ENCODE data around the gene AK5. TPM values are rescaled to one million over a fixed set of nuclear protein-coding genes. Genes with fewer than 3 reads are reported as not detected.

AK5 gene
- total RNA-seq, 1 experiment from 2014 or later: 3.0 TPM

- DNase-seq (ENCODE audit: low read depth, low spot score) (no peak), ATAC-seq (no peak)
- Histone ChIP-seq H3K27ac (ENCODE audit: low read length) (no peak overlapping the region), H3K36me3 (ENCODE audit: control insufficient read depth, insufficient read depth, low read length) (no peaks in the 10 kb centered on the region; the same call in 1 of the 2 replicates), H3K4me3 (ENCODE audit: low read depth in 2 of 2, low read length in 2 of 2) (no peak overlapping the region), H3K27me3 (ENCODE audit: control insufficient read depth, insufficient read depth, low read length) (no peaks in the 10 kb centered on the region), H3K9me3 (ENCODE audit: control insufficient read depth, insufficient read depth, low read depth, low read length) (no peaks in the 10 kb centered on the region), H3K4me1 (ENCODE audit: control insufficient read depth, insufficient read depth, low read length) (no peaks in the 10 kb centered on the region)
- in situ Hi-C loops (cut with HindIII; ENCODE audit: low pct_unique_long_range_greater_than_20kb, low sequenced_read_pairs) (no loop called here), intact Hi-C loops (cut with micrococcal nuclease; ENCODE audit: unreplicated experiment) (no loop called here)
- TF ChIP-seq SIN3A (IDR thresholded peaks at IDR 0.05; ENCODE audit: borderline replicate concordance, insufficient read depth, low read depth, low read length): no peak
- TF ChIP-seq CTCF (IDR thresholded peaks at IDR 0.05): no peak
- no TSS peak for BruUV-seq (replicated peaks)
- ChIA-PET CTCF (no interaction called here), POLR2A (no interaction called here)
Observed at GRCh38 chr1:77395051-77395450, 113.2 kb downstream of the AK5 start.

GRCh38 chr1:77398152-77398551, 116.3 kb downstream of the AK5 start:
- CTCF ChIA-PET: no interaction called here
- intact Hi-C loops (cut with micrococcal nuclease; ENCODE audit: unreplicated experiment): no loop called here
- no TSS peak for BruUV-seq (replicated peaks)
- Histone ChIP-seq H3K27me3 (ENCODE audit: control insufficient read depth, insufficient read depth, low read length) (no peaks in the 10 kb centered on the region), H3K27ac (ENCODE audit: low read length) (no peak overlapping the region), H3K4me1 (ENCODE audit: control insufficient read depth, insufficient read depth, low read length) (no peaks in the 10 kb centered on the region), H3K36me3 (ENCODE audit: control insufficient read depth, insufficient read depth, low read length) (no peaks in the 10 kb centered on the region), H3K9me3 (ENCODE audit: control insufficient read depth, insufficient read depth, low read depth, low read length) (no peaks in the 10 kb centered on the region), H3K4me3 (ENCODE audit: low read depth in 2 of 2, low read length in 2 of 2) (no peak overlapping the region)
- in situ Hi-C loops (cut with HindIII; ENCODE audit: low pct_unique_long_range_greater_than_20kb, low sequenced_read_pairs): no loop called here
- ATAC-seq (no peak), DNase-seq (ENCODE audit: low read depth, low spot score) (no peak)
- POLR2A ChIA-PET: no interaction called here
- no peak for TF ChIP-seq TCF7L2 (IDR thresholded peaks at IDR 0.05; ENCODE audit: low read depth, low read length)
- no peak for TF ChIP-seq POLR2AphosphoS5 (IDR thresholded peaks at IDR 0.05; ENCODE audit: low read depth, low read length)
- no peak for TF ChIP-seq CTCF (IDR thresholded peaks at IDR 0.05)
- TF ChIP-seq SIN3A (IDR thresholded peaks at IDR 0.05; ENCODE audit: borderline replicate concordance, insufficient read depth, low read depth, low read length): no peak
- no peak for TF ChIP-seq REST (IDR thresholded peaks at IDR 0.05; ENCODE audit: insufficient read depth in 1 of 2, low read depth in 2 of 2, low read length in 1 of 2)
